Panc1 (cell line): ENCODE measurements around the gene DAB1. TPM values are rescaled to one million over a fixed set of nuclear protein-coding genes. Genes with fewer than 3 reads are reported as not detected.

Experiments used
- ATAC-seq: fragments of 200-7000 bp; cut with Tn5 transposase; 2 replicates; pipeline ENCODE4 v1.9.1; 2020; ENCODE audit warnings: mild to moderate bottlenecking, moderate library complexity
- BruUV-seq: library from RNA; stranded (reverse); fragments of 400-500 nt; replicated peaks from 2 replicates; lab custom pipeline; 2021; lab: Mats Ljungman, UMichigan
- CTCF ChIA-PET: fragments of 300-600 bp; sonication (Branson Sonifier 250); formaldehyde crosslinking; loops from one replicate; lab custom pipeline; 2022; ENCODE audit warnings: antibody characterized with exemption; lab: Charles Lee
- POLR2A ChIA-PET: fragments of 300-600 bp; sonication (Branson Sonifier 250); formaldehyde crosslinking; loops from one replicate; lab custom pipeline; 2022; ENCODE audit warnings: antibody characterized with exemption; lab: Charles Lee
- DNase-seq: peaks from one replicate; pipeline ENCODE4 v3.0.0-alpha.2; 2010; ENCODE audit warnings: low read depth, low spot score
- H3K27ac ChIP-seq: 2 replicates; pipeline ENCODE4 v1.5.1; 2011; ENCODE audit warnings: mild to moderate bottlenecking, low read length, inconsistent platforms
- H3K27me3 ChIP-seq: fragments of 200-500 bp; sonication (Bioruptor generic); 2 replicates; pipeline ENCODE4 v1.6.0; 2014; ENCODE audit warnings: low read length, inconsistent platforms; ENCODE audit not compliant: control insufficient read depth, insufficient read depth
- H3K36me3 ChIP-seq: fragments of 200-500 bp; sonication (Bioruptor generic); 2 replicates; pipeline ENCODE4 v1.5.1; 2014; ENCODE audit warnings: inconsistent platforms, mild to moderate bottlenecking, low read length, moderate library complexity; ENCODE audit not compliant: control insufficient read depth, insufficient read depth
- H3K4me1 ChIP-seq: 2 replicates; pipeline ENCODE4 v1.5.1; 2011; ENCODE audit warnings: inconsistent platforms, mild to moderate bottlenecking, low read length, moderate library complexity; ENCODE audit not compliant: control insufficient read depth, insufficient read depth
- H3K4me3 ChIP-seq, 2 experiments: 2 replicates each; pipeline ENCODE4 v1.5.1; 2011 to 2012; ENCODE audit warnings: low read depth in 2 of 2, low read length in 2 of 2, mild to moderate bottlenecking in 2 of 2, inconsistent platforms in 1 of 2, moderate library complexity in 1 of 2
- H3K9me3 ChIP-seq: fragments of 200-500 bp; sonication (Bioruptor generic); 2 replicates; pipeline ENCODE4 v1.5.1; 2014; ENCODE audit warnings: low read depth, mild to moderate bottlenecking, inconsistent platforms, low read length, moderate library complexity; ENCODE audit not compliant: control insufficient read depth, insufficient read depth
- CTCF ChIP-seq: fragments of 450-650 bp; IDR thresholded peaks from 2 replicates; pipeline ENCODE4 v1.5.1; 2017; ENCODE audit warnings: mild to moderate bottlenecking
- POLR2AphosphoS5 ChIP-seq: IDR thresholded peaks from 2 replicates; pipeline ENCODE4 v1.6.1; 2012; ENCODE audit warnings: mild to moderate bottlenecking, low read depth, low read length, moderate library complexity
- REST ChIP-seq, 2 experiments: IDR thresholded peaks; 2 replicates each; pipeline ENCODE4 v1.6.1; 2011 to 2012; ENCODE audit warnings: low read depth in 2 of 2, control low read depth in 1 of 2, low read length in 1 of 2, mild to moderate bottlenecking in 1 of 2, moderate library complexity in 1 of 2; ENCODE audit not compliant: insufficient read depth in 1 of 2
- SIN3A ChIP-seq: IDR thresholded peaks from 2 replicates; pipeline ENCODE4 v1.6.1; 2012; ENCODE audit warnings: low read depth, mild to moderate bottlenecking, low read length, moderate library complexity, borderline replicate concordance; ENCODE audit not compliant: insufficient read depth
- TCF7L2 ChIP-seq: IDR thresholded peaks from 2 replicates; pipeline ENCODE4 v1.6.1; 2011; ENCODE audit warnings: mild to moderate bottlenecking, low read depth, low read length, inconsistent platforms
- in situ Hi-C: cut with HindIII; loops from 2 replicates; pipeline ENCODE4 v1.10.0; 2016; ENCODE audit warnings: low sequenced_read_pairs, low pct_unique_long_range_greater_than_20kb
- intact Hi-C: fragments of 100-400 bp; cut with micrococcal nuclease; formaldehyde crosslinking; loops from one replicate; pipeline ENCODE4 v1.10.0; 2022; ENCODE audit not compliant: unreplicated experiment
- total RNA-seq: library from RNA; stranded (reverse); gene quantifications from one replicate; pipeline ENCODE4 v1.2.1, GENCODE V29; 2021; ENCODE audit not compliant: unreplicated experiment

Gene DAB1
- total RNA-seq, 1 experiment from 2014 or later: 0.05 TPM

- intact Hi-C loops (no loop called here), in situ Hi-C loops (no loop called here)
- POLR2A ChIA-PET: no interaction called here
- no peak for ATAC-seq
- H3K27me3 ChIP-seq: peaks cover 3% of the 10 kb centered on the region; the same call in 1 of the 2 replicates
- TF ChIP-seq TCF7L2 (no peak), SIN3A (no peak), CTCF (no peak), REST (IDR thresholded peaks at IDR 0.05; ENCODE audit: insufficient read depth in 1 of 2, low read depth in 2 of 2, low read length in 1 of 2) (no peak), POLR2AphosphoS5 (no peak)
- no peaks in the 10 kb centered on the region for H3K36me3 ChIP-seq
- no peak overlapping the region for H3K4me3 ChIP-seq
- no peak overlapping the region for H3K27ac ChIP-seq
- H3K4me1 ChIP-seq: no peaks in the 10 kb centered on the region
- CTCF ChIA-PET: no interaction called here
- no peaks in the 10 kb centered on the region for H3K9me3 ChIP-seq
- no TSS peak for BruUV-seq
- no peak for DNase-seq
These were observed 60.7 kb downstream of the DAB1 start for GRCh38 chr1:57363165-57363564.

- no peaks in the 10 kb centered on the region for H3K9me3 ChIP-seq
- no peak for DNase-seq
- TF ChIP-seq REST (IDR thresholded peaks at IDR 0.05; ENCODE audit: insufficient read depth in 1 of 2, low read depth in 2 of 2, low read length in 1 of 2): no peak
- no peak for TF ChIP-seq SIN3A
- TF ChIP-seq POLR2AphosphoS5: no peak
- no peak for TF ChIP-seq TCF7L2
- no peak for TF ChIP-seq CTCF
- H3K36me3 ChIP-seq: no peaks in the 10 kb centered on the region
- no peaks in the 10 kb centered on the region for H3K4me1 ChIP-seq
- peaks cover 3% of the 10 kb centered on the region; the same call in 1 of the 2 replicates for H3K27me3 ChIP-seq
- intact Hi-C loops: no loop called here
- ChIA-PET POLR2A (no interaction called here), CTCF (no interaction called here)
- BruUV-seq: no TSS peak
- no peak overlapping the region for H3K4me3 ChIP-seq
- in situ Hi-C loops: no loop called here
- no peak overlapping the region for H3K27ac ChIP-seq
- no peak for ATAC-seq
These were observed 61.4 kb downstream of the DAB1 start for GRCh38 chr1:57362480-57362879.
